B cell (primary cell): Measurements from ENCODE around the gene ATP13A5. TPM values are rescaled to one million over a fixed set of nuclear protein-coding genes. Genes with fewer than 3 reads are reported as not detected.

ENCODE experiments used
- polyA plus RNA-seq: library from polyadenylated mRNA; depleted of rRNA; stranded (reverse); fragments of >200 nt; gene quantifications from 2 replicates; pipeline ENCODE4 v1.2.3, GENCODE V29; 2012
- total RNA-seq, 2 donors: library from RNA; stranded (reverse); fragments of 120-200 nt in 1 of 2; gene quantifications; 1 replicate in 1 of 2; 2 replicates in 1 of 2; pipeline versions ENCODE4 v1.2.3 to v1.2.4, GENCODE V29; 2013 to 2022

The ATP13A5 gene
- total and polyA plus RNA-seq, 2 donors (not counting 1 experiment from before 2014, with no cell fraction given) = 0.12 TPM; not detected in 1

Other genes with a start within 250 kb of the ATP13A5 start
- not detected in 2 replicates for gene PLAAT1, start 137.5 kb downstream of the ATP13A5 start, total RNA-seq
- gene PLAAT1, start 137.5 kb downstream of the ATP13A5 start, polyA plus RNA-seq = not detected in 2 replicates
- gene ATP13A4, start 176.1 kb upstream of the ATP13A5 start, total RNA-seq = 6.4 and 8.8 TPM in 2 replicates
- gene ATP13A4, start 176.1 kb upstream of the ATP13A5 start, polyA plus RNA-seq = 1.7 and 2.6 TPM in 2 replicates
- gene OPA1, start 214.5 kb upstream of the ATP13A5 start, total RNA-seq = 60.3 and 62.8 TPM in 2 replicates
- gene OPA1, start 214.5 kb upstream of the ATP13A5 start, polyA plus RNA-seq = 9.1 and 11.1 TPM in 2 replicates